ENCODE results near the gene ATP5F1A.

The ATP5F1A gene

DNA sequence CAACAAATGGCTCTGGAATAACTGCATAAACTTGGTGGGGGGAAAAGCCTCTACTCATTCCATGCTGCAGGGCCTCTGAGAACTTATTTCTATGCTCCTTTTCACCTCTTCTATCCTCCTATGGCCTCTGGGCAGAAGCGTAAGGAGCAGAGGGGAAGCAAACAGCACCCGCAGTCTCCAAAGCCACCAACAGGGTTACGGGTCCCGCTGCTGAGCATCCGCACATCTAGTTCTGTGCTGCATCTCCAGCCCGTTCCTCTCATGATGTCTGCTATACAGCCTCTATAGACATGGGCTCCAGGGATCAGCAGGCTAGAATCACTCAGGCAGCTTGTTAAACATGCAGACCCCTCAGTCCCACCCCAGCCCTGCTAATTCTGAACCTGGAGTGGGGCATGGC, 52.0 kb downstream of the ATP5F1A start:
- H3K4me1 ChIP-seq: peaks cover 14 to 21% (median 18%) of the 10 kb centered on the region in 10 experiments
- no peak overlapping the region for H3K4me2 ChIP-seq
- H3K9me3 ChIP-seq (replicated peaks in 1 of 11): peaks cover 0 to 4% (median 0%) of the 10 kb centered on the region in 11 experiments; a peak in 2 of 22 replicates
- TF ChIP-seq Cebpa-rat (IDR thresholded peaks at IDR 0.05): no peak
- H3K4me3 ChIP-seq: no peak overlapping the region
- no peaks in the 10 kb centered on the region for H3K36me3 ChIP-seq
- no peaks in the 10 kb centered on the region; a peak in 1 of 22 replicates for H4K20me1 ChIP-seq
- H3K27ac ChIP-seq: no peak overlapping the region
- no peak overlapping the region for H3K9ac ChIP-seq
- H3K27me3 ChIP-seq: peaks cover 0 to 8% (median 0%) of the 10 kb centered on the region in 11 experiments; a peak in 1 of 22 replicates

DNA sequence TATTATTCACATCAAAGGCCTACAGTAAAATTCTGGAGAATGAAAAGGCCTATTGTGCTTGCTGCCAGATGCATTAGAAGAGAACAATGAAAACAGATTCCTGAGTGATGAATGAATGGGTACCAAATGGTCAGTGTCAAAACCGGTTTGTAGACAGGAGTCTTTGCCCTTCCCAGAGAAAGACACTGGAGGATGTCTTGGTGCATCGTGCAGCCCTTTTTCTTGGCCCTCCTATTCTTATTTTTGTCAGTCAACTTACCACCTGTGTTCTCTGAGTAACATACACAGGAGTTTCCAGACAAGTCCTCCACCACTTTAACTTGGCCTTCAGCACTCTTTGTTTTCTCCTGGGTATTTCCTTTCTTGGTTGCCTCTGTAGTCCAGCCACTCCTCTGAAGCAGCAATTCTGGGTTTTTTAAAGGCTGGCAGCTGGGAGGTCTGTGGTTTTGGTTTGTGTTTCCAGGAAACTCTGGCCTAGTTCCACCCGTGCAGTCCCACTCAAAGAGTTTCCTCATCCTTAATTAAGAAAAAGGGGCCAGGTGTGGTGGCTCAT, 55.4 kb downstream of the ATP5F1A start:
- Histone ChIP-seq H3K9ac (no peak overlapping the region), H3K27ac (peak overlapping the region in 1 of 11 experiments; percentile 9; a peak in 1 of 22 replicates), H4K20me1 (no peaks in the 10 kb centered on the region; a peak in 1 of 22 replicates), H3K4me2 (peak overlapping the region; percentile 41 to 80 (median 55)), H3K4me1 (peaks cover 14 to 30% (median 21%) of the 10 kb centered on the region in 10 experiments), H3K9me3 (replicated peaks in 1 of 11) (peaks cover 0 to 4% (median 0%) of the 10 kb centered on the region in 11 experiments; a peak in 2 of 22 replicates), H3K27me3 (peaks cover 0 to 8% (median 0%) of the 10 kb centered on the region in 11 experiments; a peak in 1 of 22 replicates), H3K4me3 (no peak overlapping the region), H3K36me3 (no peaks in the 10 kb centered on the region)
- no peak for TF ChIP-seq Cebpa-rat (IDR thresholded peaks at IDR 0.05)

DNA sequence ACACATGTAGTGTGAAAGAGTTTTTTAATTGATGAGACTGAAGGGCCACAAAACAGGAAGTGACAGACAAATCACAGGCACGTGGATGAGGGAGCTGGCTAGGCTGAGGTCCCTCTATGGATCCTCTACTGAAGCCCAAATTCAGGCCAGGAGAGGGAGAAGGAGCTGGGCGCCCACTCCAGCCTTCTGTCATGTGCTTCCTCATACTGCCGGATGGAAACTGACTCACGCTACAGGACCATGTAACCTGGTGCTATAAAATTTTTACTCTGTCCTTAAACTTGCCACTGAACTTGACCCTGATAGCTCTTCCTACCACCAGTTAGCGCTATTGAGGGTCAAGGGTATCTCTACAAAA, 57.4 kb downstream of the ATP5F1A start:
- H3K36me3 ChIP-seq: no peaks in the 10 kb centered on the region
- H3K4me1 ChIP-seq: peaks cover 14 to 30% (median 21%) of the 10 kb centered on the region in 10 experiments

DNA sequence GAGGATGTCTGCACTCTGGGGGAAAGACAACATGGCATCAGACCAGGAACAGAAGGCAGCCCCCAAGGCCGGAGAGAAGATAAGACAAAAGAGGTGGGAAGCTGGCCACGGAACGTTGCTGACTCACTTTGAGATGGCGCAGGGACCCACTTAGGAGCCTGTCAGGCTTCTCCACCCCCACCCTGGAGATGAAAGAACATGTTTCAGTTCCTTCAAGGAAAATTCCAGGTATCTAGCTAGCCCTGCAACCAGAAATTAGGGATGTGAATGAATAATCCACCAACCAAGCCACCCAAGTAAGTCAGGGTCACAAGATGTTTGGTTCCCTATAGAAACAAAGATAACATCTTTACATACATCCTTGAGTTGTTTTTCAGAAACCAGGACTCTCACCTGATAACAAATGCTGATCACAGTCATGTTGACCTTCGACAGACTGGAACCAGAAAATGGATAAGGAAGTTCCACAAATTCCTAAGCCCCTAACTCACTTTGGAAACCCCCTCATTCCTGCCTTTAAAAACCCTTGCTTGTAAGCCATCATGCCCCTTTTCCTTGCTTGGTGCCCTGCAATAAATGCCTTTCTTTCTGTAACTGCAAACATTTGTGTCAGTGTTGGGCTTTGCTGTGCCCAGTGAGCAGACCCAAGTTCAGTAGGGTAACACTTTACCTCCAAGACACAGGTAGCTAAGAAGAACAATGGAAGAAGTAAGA, 57.9 kb downstream of the ATP5F1A start:
- H3K4me3 ChIP-seq: no peak overlapping the region
- no peak overlapping the region for H3K9ac ChIP-seq
- peak overlapping the region in 4 of 11 experiments; percentile 1 to 67 (median 27); a peak in 6 of 22 replicates for H3K4me2 ChIP-seq
- no peak for TF ChIP-seq Cebpa-rat (IDR thresholded peaks at IDR 0.05)
- H3K4me1 ChIP-seq: peaks cover 14 to 30% (median 21%) of the 10 kb centered on the region in 10 experiments
- peaks cover 0 to 4% (median 0%) of the 10 kb centered on the region in 11 experiments; a peak in 2 of 22 replicates for H3K9me3 ChIP-seq (replicated peaks in 1 of 11)
- no peaks in the 10 kb centered on the region for H3K36me3 ChIP-seq
- H3K27me3 ChIP-seq: peaks cover 0 to 8% (median 0%) of the 10 kb centered on the region in 11 experiments; a peak in 1 of 22 replicates
- H3K27ac ChIP-seq: no peak overlapping the region
- no peaks in the 10 kb centered on the region; a peak in 1 of 22 replicates for H4K20me1 ChIP-seq

More for the DNA sequence above, 57.4 kb downstream of the ATP5F1A start:
- peaks cover 0 to 8% (median 0%) of the 10 kb centered on the region in 11 experiments; a peak in 1 of 22 replicates for H3K27me3 ChIP-seq
- no peaks in the 10 kb centered on the region; a peak in 1 of 22 replicates for H4K20me1 ChIP-seq
- no peak overlapping the region for H3K4me3 ChIP-seq
- H3K9me3 ChIP-seq (replicated peaks in 1 of 11): peaks cover 0 to 4% (median 0%) of the 10 kb centered on the region in 11 experiments; a peak in 2 of 22 replicates
- H3K9ac ChIP-seq: no peak overlapping the region
- no peak overlapping the region for H3K27ac ChIP-seq
- peak overlapping the region in 6 of 11 experiments; percentile 0 to 67 (median 14); a peak in 7 of 22 replicates for H3K4me2 ChIP-seq
- no peak for TF ChIP-seq Cebpa-rat (IDR thresholded peaks at IDR 0.05)

DNA sequence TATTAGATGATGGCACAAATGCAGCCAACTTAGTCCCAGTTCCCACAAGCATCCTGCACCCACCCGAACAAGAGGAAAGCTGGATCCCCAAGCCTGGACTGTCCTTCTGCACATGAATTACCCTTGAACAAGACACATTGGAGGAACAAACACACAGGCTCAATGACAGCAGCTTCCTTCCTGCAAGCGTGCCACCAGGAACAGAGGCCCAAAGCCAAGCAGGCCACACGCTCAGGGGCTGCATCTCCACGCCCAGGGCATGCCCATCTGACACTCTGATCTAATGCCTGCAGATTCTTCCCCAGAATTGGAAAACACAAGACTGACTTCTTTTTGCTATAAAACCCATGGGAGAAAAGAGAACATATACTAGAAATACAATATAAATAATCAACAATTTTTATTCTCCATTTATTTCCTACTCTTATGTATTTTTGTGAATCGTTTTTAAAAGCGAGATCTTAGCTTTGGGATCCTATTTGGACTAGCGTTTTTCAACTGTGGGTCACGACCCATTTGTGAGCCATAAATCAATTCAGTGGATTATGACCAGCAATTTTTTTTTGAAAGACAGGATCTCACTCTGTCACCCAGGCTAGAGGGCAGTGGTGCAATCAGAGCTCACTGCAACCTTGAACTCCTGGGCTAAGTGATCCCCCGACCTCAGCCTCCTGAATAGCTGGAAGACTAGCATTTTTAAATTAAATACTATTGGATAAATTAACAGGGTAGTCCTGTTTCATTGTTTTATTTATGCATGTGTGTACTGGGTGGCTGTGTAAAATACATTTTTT, 60.4 kb downstream of the ATP5F1A start:
- Histone ChIP-seq H3K4me3 (no peak overlapping the region), H3K9ac (no peak overlapping the region), H3K36me3 (no peaks in the 10 kb centered on the region), H3K9me3 (replicated peaks in 1 of 11) (no peaks in the 10 kb centered on the region), H3K4me2 (no peak overlapping the region), H3K27me3 (peaks cover 0 to 8% (median 0%) of the 10 kb centered on the region in 11 experiments; a peak in 3 of 22 replicates), H4K20me1 (no peaks in the 10 kb centered on the region; a peak in 1 of 22 replicates), H3K4me1 (peaks cover 6 to 22% (median 14%) of the 10 kb centered on the region in 10 experiments), H3K27ac (no peak overlapping the region)
- TF ChIP-seq Cebpa-rat (IDR thresholded peaks at IDR 0.05): no peak

DNA sequence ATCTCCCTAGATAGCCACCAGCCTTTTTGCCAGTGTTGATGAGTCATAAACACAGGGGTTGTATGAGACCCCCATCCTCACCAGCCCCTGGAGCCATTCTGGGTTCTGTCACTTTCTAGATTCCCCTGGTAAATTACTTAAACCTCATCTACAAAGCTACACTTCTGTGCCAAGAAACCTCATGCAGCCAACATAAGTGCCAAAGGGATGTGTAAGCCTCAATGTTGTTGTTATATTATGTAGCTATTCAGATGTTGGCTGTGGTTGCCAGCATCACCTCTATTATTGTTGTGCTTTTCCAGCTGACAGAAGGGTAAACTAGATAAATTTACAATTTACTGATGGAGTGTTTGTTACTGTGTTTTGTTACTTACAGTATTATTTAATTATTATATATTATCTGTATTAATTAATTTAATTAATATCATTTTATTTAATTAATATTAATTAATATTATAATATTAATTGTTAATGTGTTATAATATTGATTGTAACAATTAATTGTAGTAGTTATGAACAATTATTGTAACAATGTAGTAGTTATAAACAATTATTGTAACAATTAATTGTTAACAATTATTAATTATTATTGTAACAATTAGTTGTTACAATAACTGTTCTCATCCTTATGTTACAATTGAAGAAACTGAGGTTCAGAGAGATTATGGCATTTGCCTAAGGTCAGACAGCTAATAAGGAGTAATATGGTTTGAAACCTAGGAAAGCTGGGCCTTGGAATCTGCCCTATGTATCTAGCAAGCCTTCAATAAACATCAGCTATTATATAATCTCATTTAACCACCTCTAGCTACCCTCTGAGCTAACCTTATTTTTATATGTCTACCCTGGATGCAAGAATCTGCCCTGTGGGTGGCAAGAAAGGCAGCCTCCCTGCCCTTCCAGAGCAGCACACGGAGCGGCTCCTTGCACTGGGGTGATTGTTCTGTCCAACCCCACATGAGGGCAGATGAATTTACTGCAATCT, 62.1 kb downstream of the ATP5F1A start:
- no peak overlapping the region for H3K4me2 ChIP-seq
- peaks cover 0 to 8% (median 4%) of the 10 kb centered on the region in 10 experiments; a peak in 7 of 20 replicates for H3K4me1 ChIP-seq
- H3K27ac ChIP-seq: no peak overlapping the region
- no peaks in the 10 kb centered on the region for H3K36me3 ChIP-seq
- no peak overlapping the region for H3K4me3 ChIP-seq
- no peak overlapping the region for H3K9ac ChIP-seq
- H3K27me3 ChIP-seq: peaks cover 0 to 6% (median 0%) of the 10 kb centered on the region in 11 experiments; a peak in 2 of 22 replicates
- H3K9me3 ChIP-seq (replicated peaks in 1 of 11): no peaks in the 10 kb centered on the region
- no peak for TF ChIP-seq Cebpa-rat (IDR thresholded peaks at IDR 0.05)
- H4K20me1 ChIP-seq: no peaks in the 10 kb centered on the region

DNA sequence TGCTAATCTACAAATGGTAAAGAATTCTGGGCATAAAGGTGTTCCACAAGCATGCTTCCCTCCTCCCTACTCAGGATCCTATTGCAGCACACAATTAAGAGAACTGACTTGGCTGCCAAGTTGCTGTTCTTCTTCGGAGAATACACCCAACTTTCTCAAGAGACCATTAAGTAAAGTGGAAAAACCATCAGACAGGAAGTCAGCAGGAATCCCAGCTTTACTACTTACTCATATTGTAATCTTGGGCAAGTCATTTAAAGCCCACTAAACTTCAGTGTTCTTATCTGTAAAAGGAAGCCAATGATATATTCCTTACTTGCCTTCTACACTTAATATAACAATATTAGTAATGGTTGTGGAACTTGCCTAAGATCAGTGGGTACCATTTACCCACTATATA, 63.9 kb downstream of the ATP5F1A start:
- peaks cover 0 to 7% (median 1%) of the 10 kb centered on the region in 11 experiments; a peak in 13 of 22 replicates for H3K27me3 ChIP-seq
- H3K4me1 ChIP-seq: no peaks in the 10 kb centered on the region
- H3K4me3 ChIP-seq: no peak overlapping the region
- H3K27ac ChIP-seq: no peak overlapping the region
- H3K36me3 ChIP-seq: no peaks in the 10 kb centered on the region
- H3K9ac ChIP-seq: no peak overlapping the region
- H3K4me2 ChIP-seq: no peak overlapping the region
- H4K20me1 ChIP-seq: no peaks in the 10 kb centered on the region
- TF ChIP-seq Cebpa-rat (IDR thresholded peaks at IDR 0.05): no peak
- no peaks in the 10 kb centered on the region for H3K9me3 ChIP-seq (replicated peaks in 1 of 11)

DNA sequence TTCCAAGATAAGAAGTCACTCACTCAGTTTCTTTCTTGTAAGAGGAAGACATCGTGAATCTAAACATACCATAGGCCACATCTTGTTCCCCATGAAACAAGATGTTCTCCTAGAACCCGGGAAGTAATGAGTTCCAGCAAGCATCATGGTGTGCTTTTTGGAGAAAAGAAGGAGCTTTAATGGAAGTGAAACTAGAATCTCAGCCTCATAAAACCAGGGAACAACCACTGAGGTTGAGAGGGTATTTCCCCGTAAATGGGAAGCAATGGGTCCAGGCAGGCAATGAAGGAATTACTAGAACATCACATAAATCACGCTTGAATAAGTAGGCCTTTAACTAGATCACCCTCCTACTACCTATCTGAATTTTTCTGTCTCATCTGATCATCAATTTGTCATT, 66.4 kb downstream of the ATP5F1A start:
- Histone ChIP-seq H4K20me1 (no peaks in the 10 kb centered on the region), H3K4me3 (no peak overlapping the region), H3K27ac (no peak overlapping the region), H3K4me1 (no peaks in the 10 kb centered on the region), H3K27me3 (peaks cover 20 to 28% (median 21%) of the 10 kb centered on the region in 11 experiments), H3K9ac (no peak overlapping the region), H3K4me2 (no peak overlapping the region), H3K36me3 (no peaks in the 10 kb centered on the region), H3K9me3 (replicated peaks in 1 of 11) (peaks cover 6 to 14% (median 9%) of the 10 kb centered on the region in 11 experiments; a peak in 18 of 22 replicates)
- no peak for TF ChIP-seq Cebpa-rat (IDR thresholded peaks at IDR 0.05)

All from BLaER1 treated with 17β-estradiol and CSF1 and Interleukin-3, amounts not matched to agents 10 nM and 100 nM (cell line).